Islet of Langerhans (tissue), 1 donor: ENCODE measurements around the gene OPHN1.

Experiments
- FAIRE-seq: peaks from one replicate; lab custom pipeline; 2011; peaks lifted over from hg19 to GRCh38; lab: Jason Lieb, UNC

The OPHN1 gene

GRCh38 chrX:68059469-68059868 lies 373.8 kb downstream of the OPHN1 start:
- FAIRE-seq = no peak

- FAIRE-seq = no peak
Observed at GRCh38 chrX:68049466-68049865, 383.8 kb downstream of the OPHN1 start.

- no peak for FAIRE-seq
Observed at GRCh38 chrX:68048774-68049173, 384.5 kb downstream of the OPHN1 start.

GRCh38 chrX:68045008-68045577 lies 388.2 kb downstream of the OPHN1 start:
- peak; percentile 96 for FAIRE-seq

- no peak for FAIRE-seq
Observed at GRCh38 chrX:68043713-68044438, 389.4 kb downstream of the OPHN1 start.

- no peak for FAIRE-seq
Observed at GRCh38 chrX:68041110-68041509, 392.2 kb downstream of the OPHN1 start.

GRCh38 chrX:68018248-68019203 lies 414.8 kb downstream of the OPHN1 start:
- FAIRE-seq = no peak

- no peak for FAIRE-seq
Observed at GRCh38 chrX:67998540-67998939, 434.8 kb downstream of the OPHN1 start.
